Activated naive CD4-positive, alpha-beta T cell treated with anti-CD3 and anti-CD28 coated beads, Interleukin-2, amount 10 ng/mL, durations not matched to agents 7 days and 5 days (primary cell): ENCODE measurements around the gene PRLR.

Source experiments
- CTCF ChIA-PET: fragments of 350-600 bp; sonication (Branson Sonifier 250); formaldehyde crosslinking; loops from one replicate; lab custom pipeline; 2021; ENCODE audit warnings: antibody characterized with exemption; lab: Charles Lee
- DNase-seq: peaks from one replicate; pipeline ENCODE4 v3.0.0-alpha.2; 2020
- H3K27ac Mint-ChIP-seq: one replicate; pipeline ENCODE4 v1.8.0; 2021; ENCODE audit warnings: mild to moderate bottlenecking, moderate library complexity, mixed read lengths
- H3K27me3 Mint-ChIP-seq: one replicate; pipeline ENCODE4 v1.8.0; 2021; ENCODE audit warnings: mild to moderate bottlenecking, mixed read lengths
- H3K36me3 Mint-ChIP-seq: one replicate; pipeline ENCODE4 v1.8.0; 2021; ENCODE audit warnings: mixed read lengths
- H3K4me1 Mint-ChIP-seq: one replicate; pipeline ENCODE4 v1.8.0; 2021; ENCODE audit warnings: mixed read lengths
- H3K4me3 Mint-ChIP-seq: one replicate; pipeline ENCODE4 v1.8.0; 2021; ENCODE audit warnings: mild to moderate bottlenecking, moderate library complexity, mixed read lengths
- H3K9me3 Mint-ChIP-seq: one replicate; pipeline ENCODE4 v1.8.0; 2021; ENCODE audit warnings: mixed read lengths

The PRLR gene

DNA sequence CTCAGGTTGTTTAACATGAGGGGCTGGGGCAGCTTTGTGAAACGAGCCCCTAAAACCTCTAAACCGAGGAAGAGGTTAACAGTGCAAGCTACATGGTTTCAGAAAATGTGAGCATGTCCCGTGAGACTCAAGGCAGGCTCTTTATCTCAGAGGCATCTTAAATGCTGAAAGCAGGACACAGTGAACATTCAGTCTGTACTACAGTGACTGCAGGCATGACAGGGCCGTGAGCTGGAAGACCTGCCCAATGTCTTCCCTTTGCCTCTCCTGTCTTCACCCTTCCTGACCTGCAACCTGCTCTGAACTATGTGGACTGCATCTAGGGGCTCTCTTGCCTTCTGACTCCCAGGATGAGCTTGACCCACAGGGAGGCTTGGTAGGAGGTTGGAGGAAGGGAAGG, 58.3 kb downstream of the PRLR start:
- no peak for DNase-seq
- CTCF ChIA-PET: no interaction called here
- no peaks in the 10 kb centered on the region for H3K4me1 Mint-ChIP-seq
- H3K36me3 Mint-ChIP-seq: no peaks in the 10 kb centered on the region
- no peak overlapping the region for H3K27ac Mint-ChIP-seq
- H3K9me3 Mint-ChIP-seq: peaks cover 3% of the 10 kb centered on the region
- no peak overlapping the region for H3K4me3 Mint-ChIP-seq
- H3K27me3 Mint-ChIP-seq: peaks cover 5% of the 10 kb centered on the region

DNA sequence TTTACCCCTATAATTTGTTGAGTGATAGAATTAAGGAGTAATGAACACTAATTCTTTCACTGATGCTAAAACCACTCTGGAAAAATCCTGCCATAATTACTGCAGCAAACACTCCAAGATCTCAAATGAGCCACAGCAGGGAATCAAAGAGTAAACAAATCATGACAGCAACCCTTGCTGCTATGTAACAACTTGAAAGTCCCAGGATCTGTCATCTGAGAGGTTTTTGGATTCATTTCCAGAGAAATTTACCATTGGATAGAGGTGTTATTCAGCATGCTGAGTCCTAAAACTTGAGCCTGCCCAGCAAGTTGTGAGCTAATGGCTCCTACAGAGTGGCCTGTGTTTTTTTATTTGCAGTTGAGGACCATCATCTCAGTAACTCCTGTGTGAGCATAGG, 59.2 kb downstream of the PRLR start:
- Mint-ChIP-seq H3K36me3 (no peaks in the 10 kb centered on the region), H3K4me1 (no peaks in the 10 kb centered on the region)
- CTCF ChIA-PET: no interaction called here

DNA sequence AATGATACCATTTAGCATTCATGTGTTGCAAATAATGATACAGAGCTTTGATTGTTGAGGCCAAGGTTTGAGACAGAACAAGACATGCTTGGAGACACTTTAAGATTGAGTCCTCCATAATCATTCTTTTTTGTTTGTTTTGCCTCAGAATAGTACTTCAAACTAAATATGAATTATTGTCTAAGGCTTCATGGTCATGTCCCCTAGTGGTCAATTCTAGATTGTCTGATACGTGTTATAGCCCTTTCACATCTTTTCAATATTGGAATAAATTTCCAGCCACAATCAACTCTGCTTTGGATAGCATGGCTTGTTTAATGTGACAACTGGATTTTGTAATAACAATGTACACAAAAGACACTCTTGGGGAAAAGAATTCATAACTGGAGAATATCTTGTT, 64.2 kb downstream of the PRLR start:
- no peaks in the 10 kb centered on the region for H3K36me3 Mint-ChIP-seq
- no peak for DNase-seq
- peaks cover 3% of the 10 kb centered on the region for H3K9me3 Mint-ChIP-seq
- H3K27ac Mint-ChIP-seq: no peak overlapping the region
- H3K4me3 Mint-ChIP-seq: no peak overlapping the region
- H3K4me1 Mint-ChIP-seq: no peaks in the 10 kb centered on the region
- no peaks in the 10 kb centered on the region for H3K27me3 Mint-ChIP-seq
- CTCF ChIA-PET: no interaction called here

More for the DNA sequence above, 59.2 kb downstream of the PRLR start:
- no peak for DNase-seq
- no peak overlapping the region for H3K27ac Mint-ChIP-seq
- peaks cover 5% of the 10 kb centered on the region for H3K27me3 Mint-ChIP-seq
- peaks cover 3% of the 10 kb centered on the region for H3K9me3 Mint-ChIP-seq
- no peak overlapping the region for H3K4me3 Mint-ChIP-seq

DNA sequence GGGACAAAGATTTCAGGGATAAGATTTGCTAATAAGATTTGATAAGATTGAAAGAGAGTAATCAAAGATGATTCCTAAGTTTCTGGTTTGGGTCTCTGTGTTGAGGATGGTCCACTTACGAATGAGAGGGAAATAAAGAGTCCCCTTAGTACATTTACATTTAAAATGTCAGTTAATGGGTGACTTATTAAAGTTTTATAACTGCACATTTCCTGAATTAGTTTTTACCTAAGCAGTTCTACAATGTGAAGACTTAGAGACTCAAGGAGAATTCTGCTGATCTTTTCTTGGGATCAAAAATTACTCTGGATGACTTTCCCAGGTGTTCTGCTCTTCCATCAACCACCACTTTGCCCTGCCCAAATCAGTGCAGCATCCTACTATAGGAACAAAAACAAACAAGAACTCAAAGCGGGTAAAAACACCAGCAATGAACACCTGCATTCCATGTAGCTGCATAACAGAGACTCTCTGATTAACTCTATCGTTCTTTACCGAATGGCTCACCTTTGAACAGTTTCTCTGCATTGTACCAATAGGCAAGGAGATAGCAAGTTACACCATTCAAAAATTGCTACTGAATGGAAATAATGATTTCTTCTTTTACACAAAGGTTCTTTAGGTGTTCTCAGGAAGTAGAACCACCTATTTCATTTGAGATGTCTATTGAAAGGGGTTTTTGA, 65.3 kb downstream of the PRLR start:
- CTCF ChIA-PET: no interaction called here
- Mint-ChIP-seq H3K36me3 (no peaks in the 10 kb centered on the region), H3K4me1 (no peaks in the 10 kb centered on the region), H3K27ac (no peak overlapping the region), H3K4me3 (no peak overlapping the region), H3K27me3 (no peaks in the 10 kb centered on the region), H3K9me3 (peaks cover 3% of the 10 kb centered on the region)
- DNase-seq: no peak

DNA sequence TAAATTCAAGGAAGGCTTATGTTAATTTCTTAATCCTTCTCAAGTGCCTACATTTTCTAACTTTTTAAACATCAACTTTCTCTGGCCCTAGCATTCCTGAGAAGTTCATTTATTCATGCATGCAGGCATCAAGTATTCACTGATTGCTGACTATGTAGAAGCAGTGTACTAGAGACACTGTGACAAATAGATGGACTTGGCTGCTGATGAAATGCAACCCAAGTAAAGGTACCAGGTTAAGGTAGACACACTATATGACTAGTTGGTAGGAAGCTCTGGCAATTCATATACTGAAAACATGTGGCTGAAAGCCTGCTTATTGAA, 66.6 kb downstream of the PRLR start:
- Mint-ChIP-seq H3K4me3 (no peak overlapping the region), H3K9me3 (peaks cover 3% of the 10 kb centered on the region), H3K36me3 (no peaks in the 10 kb centered on the region), H3K27ac (no peak overlapping the region), H3K4me1 (no peaks in the 10 kb centered on the region), H3K27me3 (no peaks in the 10 kb centered on the region)
- CTCF ChIA-PET: no interaction called here
- DNase-seq: no peak

DNA sequence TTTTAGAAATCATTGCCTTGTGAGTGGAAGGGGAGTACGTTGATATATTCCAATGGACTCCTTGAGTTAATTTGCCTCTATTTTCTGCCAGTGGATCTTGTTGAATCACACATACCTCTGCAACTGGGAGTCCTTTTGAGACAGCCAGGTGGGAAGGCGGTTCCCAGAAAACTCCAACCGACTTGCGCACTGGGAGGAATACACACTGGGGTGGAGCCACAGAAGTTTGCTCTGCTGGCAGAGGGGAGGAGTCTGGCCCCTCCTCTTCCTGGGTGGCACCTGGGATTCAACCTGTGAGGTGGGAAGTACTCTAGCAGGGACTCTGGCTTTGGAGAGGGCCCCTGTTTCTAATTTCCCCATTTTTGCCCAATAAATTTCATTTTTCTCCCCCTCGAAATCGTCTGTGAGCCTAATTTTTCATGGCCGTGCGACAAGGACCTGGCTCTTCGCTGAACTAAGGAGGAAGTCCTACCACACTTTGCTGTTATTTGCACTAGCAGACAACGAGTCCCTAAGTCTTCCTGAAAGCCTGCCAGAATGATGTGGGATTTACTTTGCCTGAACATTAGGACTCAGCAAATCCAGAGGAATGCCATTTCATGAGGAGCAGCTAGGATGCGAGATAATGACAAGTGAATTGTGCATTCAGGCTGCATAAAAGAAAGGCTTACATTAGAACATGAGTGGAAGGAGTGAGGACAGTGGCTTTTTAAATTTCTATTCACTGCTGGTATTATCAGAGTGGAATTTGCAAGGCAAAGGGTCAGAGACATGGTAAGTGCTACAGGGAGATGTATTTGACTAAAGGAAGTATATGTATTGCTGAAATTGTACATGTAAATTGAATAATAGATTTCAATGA, 67.2 kb downstream of the PRLR start:
- Mint-ChIP-seq H3K4me1 (no peaks in the 10 kb centered on the region), H3K27me3 (no peaks in the 10 kb centered on the region), H3K36me3 (no peaks in the 10 kb centered on the region), H3K9me3 (peaks cover 3% of the 10 kb centered on the region), H3K4me3 (no peak overlapping the region), H3K27ac (no peak overlapping the region)
- CTCF ChIA-PET: no interaction called here
- DNase-seq: no peak

DNA sequence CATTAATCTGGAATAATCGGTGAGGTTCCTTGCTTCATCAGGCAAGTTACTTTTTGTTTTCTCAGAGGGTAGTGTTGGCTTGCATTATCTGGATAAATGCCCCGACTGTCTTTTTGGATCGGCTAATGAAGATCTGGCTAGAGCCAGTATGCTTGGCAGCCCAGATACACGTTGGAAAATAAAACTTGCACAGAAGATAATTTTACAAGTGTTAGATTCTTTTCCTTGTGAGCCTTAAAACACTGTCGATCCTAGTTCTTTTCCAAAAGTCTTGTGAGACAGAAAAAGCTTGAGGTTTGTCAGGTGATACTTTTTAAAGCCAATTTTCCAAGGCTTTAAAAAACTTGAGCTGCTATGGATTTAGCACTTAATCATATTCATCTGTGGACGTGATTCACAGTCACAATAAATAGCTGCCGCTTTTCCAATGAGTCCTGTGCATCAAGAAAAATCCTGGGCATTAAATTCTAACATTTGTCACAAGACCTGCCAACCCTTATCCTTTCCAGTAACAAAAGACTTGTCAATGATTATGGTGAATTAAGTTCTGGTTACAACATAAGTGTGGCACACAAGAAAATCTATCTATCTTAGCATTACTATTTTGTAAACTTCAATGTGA, 68.5 kb downstream of the PRLR start:
- H3K4me1 Mint-ChIP-seq: no peaks in the 10 kb centered on the region
- CTCF ChIA-PET: no interaction called here
- H3K36me3 Mint-ChIP-seq: no peaks in the 10 kb centered on the region
- H3K4me3 Mint-ChIP-seq: no peak overlapping the region
- DNase-seq: no peak
- H3K9me3 Mint-ChIP-seq: no peaks in the 10 kb centered on the region
- H3K27me3 Mint-ChIP-seq: no peaks in the 10 kb centered on the region
- no peak overlapping the region for H3K27ac Mint-ChIP-seq

DNA sequence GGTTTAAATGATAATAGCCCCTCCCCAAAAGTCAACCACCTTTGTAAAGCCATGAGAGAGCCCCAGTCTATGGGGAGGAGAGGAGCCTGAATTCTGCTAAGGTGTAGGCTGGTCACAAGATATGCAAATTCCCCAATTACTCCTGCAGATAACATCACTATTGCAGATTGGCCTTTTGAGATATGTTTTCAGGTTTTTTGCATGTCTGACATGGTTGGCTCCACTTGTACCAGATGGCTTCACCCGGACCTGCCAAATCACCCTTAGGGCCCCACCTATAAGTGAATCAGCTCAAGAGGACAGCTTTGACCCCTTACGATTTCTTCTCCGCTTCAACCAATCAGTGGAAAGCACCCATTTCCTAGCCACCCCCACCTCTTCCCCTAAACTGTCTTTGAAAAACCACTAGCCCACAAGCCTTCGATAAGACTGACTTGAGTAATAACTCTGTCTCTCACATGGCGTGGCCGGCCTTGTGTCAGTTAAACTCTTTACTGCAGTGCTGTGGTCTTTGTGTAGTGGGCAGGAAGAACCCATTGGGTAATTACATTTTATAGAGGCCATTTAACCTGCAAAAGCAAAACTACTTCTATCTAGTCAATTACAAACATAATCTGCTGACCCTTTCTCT, 69.7 kb downstream of the PRLR start:
- H3K36me3 Mint-ChIP-seq: no peaks in the 10 kb centered on the region
- no peaks in the 10 kb centered on the region for H3K4me1 Mint-ChIP-seq
- H3K27me3 Mint-ChIP-seq: no peaks in the 10 kb centered on the region
- no peak for DNase-seq
- H3K9me3 Mint-ChIP-seq: no peaks in the 10 kb centered on the region
- CTCF ChIA-PET: no interaction called here
- no peak overlapping the region for H3K4me3 Mint-ChIP-seq
- no peak overlapping the region for H3K27ac Mint-ChIP-seq

DNA sequence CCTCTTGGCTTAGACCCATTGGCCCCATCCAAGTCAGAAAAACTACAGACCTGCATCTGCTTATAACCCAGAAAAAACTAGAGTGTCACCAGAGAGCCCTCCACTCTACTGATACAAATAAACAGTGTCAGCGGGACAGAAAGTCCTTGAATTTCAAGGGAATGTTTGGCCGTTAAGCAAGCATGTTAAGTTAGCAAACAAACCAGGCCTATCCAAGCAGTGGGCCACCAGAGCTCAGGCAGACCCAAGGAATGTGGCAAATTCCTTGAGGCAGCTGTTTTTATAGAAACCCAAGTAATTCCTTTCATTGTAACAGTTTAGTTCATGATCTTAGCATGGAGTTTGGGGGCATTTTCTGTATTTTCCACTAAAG, 70.9 kb downstream of the PRLR start:
- Mint-ChIP-seq H3K27me3 (no peaks in the 10 kb centered on the region), H3K27ac (no peak overlapping the region), H3K4me1 (no peaks in the 10 kb centered on the region), H3K9me3 (no peaks in the 10 kb centered on the region), H3K4me3 (no peak overlapping the region), H3K36me3 (no peaks in the 10 kb centered on the region)
- CTCF ChIA-PET: no interaction called here
- DNase-seq: no peak

DNA sequence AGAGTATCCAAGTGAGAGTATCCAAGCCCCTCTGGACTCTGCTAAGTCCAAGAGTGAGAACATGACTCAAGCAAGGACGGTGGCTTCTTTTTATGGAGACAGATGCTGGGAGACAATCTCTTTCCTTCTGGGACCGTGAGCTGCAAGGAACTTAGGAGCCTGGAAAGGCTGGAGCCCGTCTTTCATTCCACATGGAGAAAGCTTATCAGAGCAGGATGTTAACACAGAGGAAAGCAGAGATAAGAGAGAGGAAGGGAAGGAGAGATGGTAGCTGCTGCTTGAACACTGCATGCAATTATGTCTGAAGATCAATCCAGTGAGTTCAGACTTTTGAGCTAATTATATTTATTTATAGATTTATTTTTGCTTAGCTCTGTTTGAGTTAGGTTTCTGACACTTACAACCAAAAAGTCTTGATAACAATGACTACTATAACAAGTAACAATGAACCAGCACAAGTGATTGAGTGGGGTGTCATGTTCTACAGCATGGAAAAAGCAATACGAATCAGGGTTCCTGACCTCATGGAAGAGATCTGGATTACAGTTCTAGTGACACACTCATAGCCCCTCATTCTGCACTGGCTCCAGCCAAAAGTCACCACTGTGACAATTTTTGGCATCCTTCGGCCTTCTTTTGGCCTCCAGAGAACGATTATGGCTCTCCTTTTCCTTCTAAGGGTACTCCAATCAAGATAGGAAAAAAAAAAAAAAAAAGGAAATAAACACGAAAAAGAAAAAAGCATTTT, 71.5 kb downstream of the PRLR start:
- Mint-ChIP-seq H3K36me3 (no peaks in the 10 kb centered on the region), H3K4me1 (no peaks in the 10 kb centered on the region), H3K27me3 (no peaks in the 10 kb centered on the region), H3K9me3 (no peaks in the 10 kb centered on the region), H3K4me3 (no peak overlapping the region), H3K27ac (no peak overlapping the region)
- DNase-seq: no peak
- CTCF ChIA-PET: no interaction called here

DNA sequence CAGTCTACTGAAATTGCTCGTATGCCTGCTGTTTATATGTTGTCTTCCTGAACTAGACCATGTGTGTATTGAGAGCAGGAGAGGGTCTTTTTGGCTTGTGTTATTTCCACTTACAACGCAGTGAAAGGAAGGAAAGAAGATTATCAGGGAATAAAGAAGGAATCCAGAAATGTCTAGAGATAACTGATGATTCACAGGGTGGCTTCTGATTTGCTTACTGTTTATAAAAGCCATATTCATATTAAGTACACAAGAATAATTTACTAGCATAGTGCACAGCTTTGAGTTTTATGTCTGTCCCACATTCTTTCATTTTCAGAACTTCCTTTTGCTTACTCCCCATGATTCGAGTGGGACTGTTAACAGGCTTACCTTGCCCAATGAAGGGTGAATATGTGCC, 72.1 kb downstream of the PRLR start:
- no peak overlapping the region for H3K27ac Mint-ChIP-seq
- CTCF ChIA-PET: no interaction called here
- no peak overlapping the region for H3K4me3 Mint-ChIP-seq
- no peak for DNase-seq
- H3K4me1 Mint-ChIP-seq: no peaks in the 10 kb centered on the region
- no peaks in the 10 kb centered on the region for H3K27me3 Mint-ChIP-seq
- H3K36me3 Mint-ChIP-seq: no peaks in the 10 kb centered on the region
- H3K9me3 Mint-ChIP-seq: no peaks in the 10 kb centered on the region

DNA sequence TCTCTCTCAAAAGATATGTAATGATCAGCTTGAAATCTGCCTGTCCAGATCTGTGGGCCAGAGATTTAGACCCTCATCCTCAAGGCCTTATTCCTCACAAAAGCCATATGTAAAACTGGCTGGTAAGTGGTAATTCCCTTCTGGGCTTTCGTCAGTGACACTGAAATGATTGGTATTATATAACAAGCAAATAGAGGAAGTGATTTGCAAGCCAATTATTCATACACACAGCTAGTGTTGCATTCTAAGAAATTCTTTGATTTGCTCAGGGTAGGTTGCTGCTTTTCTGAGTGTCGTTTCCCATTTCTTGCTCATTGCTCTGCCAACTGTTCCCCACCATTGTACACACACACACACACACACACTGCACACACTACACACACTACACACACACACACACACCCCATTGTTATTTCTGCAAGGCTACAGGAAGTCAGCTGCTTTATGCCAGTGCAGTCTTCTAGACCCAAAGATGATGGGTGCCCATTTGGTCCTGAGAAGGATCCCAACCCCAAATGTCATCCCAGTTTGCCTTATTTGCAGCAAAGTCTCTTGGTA, 76.8 kb downstream of the PRLR start:
- DNase-seq: no peak
- CTCF ChIA-PET: no interaction called here
- H3K27ac Mint-ChIP-seq: no peak overlapping the region
- H3K9me3 Mint-ChIP-seq: no peaks in the 10 kb centered on the region
- H3K27me3 Mint-ChIP-seq: peaks cover 3% of the 10 kb centered on the region
- H3K36me3 Mint-ChIP-seq: no peaks in the 10 kb centered on the region
- H3K4me3 Mint-ChIP-seq: no peak overlapping the region
- H3K4me1 Mint-ChIP-seq: no peaks in the 10 kb centered on the region

DNA sequence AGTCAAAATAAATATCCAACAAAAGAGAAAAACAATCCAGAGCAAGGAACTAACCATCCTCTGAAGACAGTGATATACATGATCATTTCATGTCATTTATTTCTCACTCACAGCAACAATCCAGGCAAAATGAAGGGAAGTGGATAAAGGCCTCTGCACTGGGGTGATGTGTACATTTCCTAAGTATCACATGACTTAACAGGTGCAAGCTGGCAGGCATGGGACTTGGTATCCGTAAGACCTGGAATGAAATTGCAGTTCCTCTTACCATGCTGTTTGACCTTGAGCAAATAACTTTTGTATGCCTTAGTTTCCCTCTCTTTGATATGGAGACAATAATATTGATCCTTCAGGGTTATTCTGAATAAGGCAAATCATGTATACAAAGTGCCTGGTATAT, 77.6 kb downstream of the PRLR start:
- Mint-ChIP-seq H3K27ac (no peak overlapping the region), H3K9me3 (no peaks in the 10 kb centered on the region)

More for the DNA sequence above, 77.6 kb downstream of the PRLR start:
- H3K27me3 Mint-ChIP-seq: peaks cover 3% of the 10 kb centered on the region
- CTCF ChIA-PET: no interaction called here
- H3K36me3 Mint-ChIP-seq: no peaks in the 10 kb centered on the region
- no peak overlapping the region for H3K4me3 Mint-ChIP-seq
- no peaks in the 10 kb centered on the region for H3K4me1 Mint-ChIP-seq
- no peak for DNase-seq
